Right atrium auricular region (tissue), 2 donors: ENCODE data around the gene MYO5B. TPM values are rescaled to one million over a fixed set of nuclear protein-coding genes. Genes with fewer than 3 reads are reported as not detected.

Experiments
- DNase-seq: peaks from one replicate; pipeline ENCODE4 v3.0.0-alpha.2; 2019; ENCODE audit warnings: low spot score
- H3K27ac ChIP-seq, 2 donors: fragments of 200-600 bp; sonication (generic); 1 replicate in 1 of 2; 2 replicates in 1 of 2; pipeline ENCODE4 v1.5.1; 2016 to 2019
- H3K27me3 ChIP-seq, 2 donors: fragments of 200-600 bp; sonication (generic); one replicate each; pipeline versions ENCODE4 v1.5.1 to v1.6.0; 2017 to 2019
- H3K36me3 ChIP-seq: fragments of 200-600 bp; sonication (generic); one replicate; pipeline ENCODE4 v1.5.1; 2016
- H3K4me1 ChIP-seq, 2 donors: fragments of 200-600 bp; sonication (generic); one replicate each; pipeline versions ENCODE4 v1.5.1 to v1.6.0; 2017 to 2019
- H3K4me3 ChIP-seq, 2 donors: fragments of 200-600 bp; sonication (generic); 1 replicate in 1 of 2; 2 replicates in 1 of 2; pipeline ENCODE4 v1.5.1; 2017 to 2019; ENCODE audit warnings: mild to moderate bottlenecking in 1 of 2, moderate library complexity in 1 of 2
- H3K9me3 ChIP-seq, 2 donors: fragments of 200-600 bp; sonication (generic); one replicate each; pipeline ENCODE4 v1.5.1; 2019
- total RNA-seq, 2 donors: library from RNA; depleted of rRNA; stranded (reverse); fragments of >200 nt; gene quantifications; one replicate each; pipeline ENCODE4 v1.1.0, GENCODE V29; 2016
- TF ChIP-seq, protein P1 (sequence below), 2 donors: fragments of 200-600 bp; sonication (generic); IDR thresholded peaks; one replicate each; pipeline ENCODE4 v1.5.1; 2019; ENCODE audit warnings: antibody characterized with exemption in 2 of 2

The MYO5B gene
- total RNA-seq, 2 donors from 2014 or later = 7.7 to 10.2 TPM

DNA sequence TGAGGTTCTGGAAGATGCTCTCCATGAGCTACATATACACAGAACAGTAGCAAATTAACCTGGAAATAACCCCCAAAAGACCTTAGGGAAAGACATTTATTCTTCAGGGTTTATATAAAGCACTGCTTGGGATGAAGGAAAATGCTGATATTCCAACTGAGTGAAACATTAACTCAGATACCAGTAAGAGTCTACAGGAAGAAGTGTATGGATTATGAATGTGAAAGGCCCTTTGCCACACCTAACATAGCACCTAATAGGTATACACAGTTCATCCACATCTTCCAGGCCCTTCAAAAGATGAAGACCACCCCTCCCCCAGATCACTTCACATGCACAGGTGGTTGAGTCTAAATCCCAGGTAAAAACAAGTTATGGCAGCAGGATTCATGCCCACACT is 50.4 kb downstream of the MYO5B start:
- Histone ChIP-seq H3K36me3 (no peaks in the 10 kb centered on the region), H3K27me3 (no peaks in the 10 kb centered on the region), H3K4me3 (no peak overlapping the region), H3K9me3 (no peaks in the 10 kb centered on the region), H3K4me1 (no peaks in the 10 kb centered on the region), H3K27ac (no peak overlapping the region)
- TF ChIP-seq, protein P1, sequence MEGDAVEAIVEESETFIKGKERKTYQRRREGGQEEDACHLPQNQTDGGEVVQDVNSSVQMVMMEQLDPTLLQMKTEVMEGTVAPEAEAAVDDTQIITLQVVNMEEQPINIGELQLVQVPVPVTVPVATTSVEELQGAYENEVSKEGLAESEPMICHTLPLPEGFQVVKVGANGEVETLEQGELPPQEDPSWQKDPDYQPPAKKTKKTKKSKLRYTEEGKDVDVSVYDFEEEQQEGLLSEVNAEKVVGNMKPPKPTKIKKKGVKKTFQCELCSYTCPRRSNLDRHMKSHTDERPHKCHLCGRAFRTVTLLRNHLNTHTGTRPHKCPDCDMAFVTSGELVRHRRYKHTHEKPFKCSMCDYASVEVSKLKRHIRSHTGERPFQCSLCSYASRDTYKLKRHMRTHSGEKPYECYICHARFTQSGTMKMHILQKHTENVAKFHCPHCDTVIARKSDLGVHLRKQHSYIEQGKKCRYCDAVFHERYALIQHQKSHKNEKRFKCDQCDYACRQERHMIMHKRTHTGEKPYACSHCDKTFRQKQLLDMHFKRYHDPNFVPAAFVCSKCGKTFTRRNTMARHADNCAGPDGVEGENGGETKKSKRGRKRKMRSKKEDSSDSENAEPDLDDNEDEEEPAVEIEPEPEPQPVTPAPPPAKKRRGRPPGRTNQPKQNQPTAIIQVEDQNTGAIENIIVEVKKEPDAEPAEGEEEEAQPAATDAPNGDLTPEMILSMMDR (IDR thresholded peaks at IDR 0.05) = no peak
- DNase-seq = no peak

DNA sequence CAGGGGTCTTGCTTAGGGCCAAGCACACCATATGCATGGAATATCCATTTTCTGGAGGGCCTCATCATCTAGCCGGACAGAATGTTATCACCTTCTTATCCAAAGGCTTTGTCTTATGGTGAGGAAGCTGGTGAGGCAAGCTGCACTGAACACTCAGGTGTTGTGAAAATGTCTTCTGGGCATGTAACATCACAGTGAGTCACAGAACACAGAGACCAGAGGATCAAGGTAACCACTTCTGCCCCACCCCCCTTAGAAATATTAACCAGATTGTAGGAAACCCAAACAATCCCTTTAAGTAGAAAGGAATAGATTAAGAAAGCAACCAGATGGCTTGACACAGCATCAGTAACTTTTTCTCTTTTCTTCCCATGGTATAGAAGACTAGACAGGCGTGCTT is 51.1 kb downstream of the MYO5B start:
- Histone ChIP-seq H3K9me3 (no peaks in the 10 kb centered on the region), H3K27me3 (no peaks in the 10 kb centered on the region), H3K4me3 (no peak overlapping the region), H3K4me1 (no peaks in the 10 kb centered on the region), H3K36me3 (no peaks in the 10 kb centered on the region), H3K27ac (no peak overlapping the region)
- TF ChIP-seq, protein P1 (IDR thresholded peaks at IDR 0.05) = no peak
- no peak for DNase-seq

DNA sequence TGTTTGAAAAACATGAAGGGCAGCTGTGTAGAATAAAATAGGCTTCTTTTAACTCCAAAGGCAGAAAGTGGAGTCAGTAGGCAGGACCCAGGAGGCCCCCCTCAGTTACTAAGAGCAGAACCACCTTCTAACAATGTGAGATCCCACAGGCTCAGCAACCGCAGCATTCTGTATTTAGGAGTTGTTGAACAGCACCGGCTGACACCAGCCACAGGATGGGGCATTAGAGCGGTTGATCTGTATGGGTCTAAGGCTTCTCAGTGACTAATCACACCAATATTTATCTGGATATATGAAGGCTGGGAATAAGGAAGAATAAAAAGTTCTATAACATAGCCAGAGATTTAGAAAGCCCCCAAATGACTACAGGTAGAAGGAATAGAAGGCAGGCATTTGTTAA is 51.7 kb downstream of the MYO5B start:
- no peaks in the 10 kb centered on the region for H3K9me3 ChIP-seq
- no peak overlapping the region for H3K4me3 ChIP-seq
- H3K27ac ChIP-seq = no peak overlapping the region
- no peaks in the 10 kb centered on the region for H3K36me3 ChIP-seq
- H3K27me3 ChIP-seq = no peaks in the 10 kb centered on the region
- DNase-seq = no peak
- no peaks in the 10 kb centered on the region for H3K4me1 ChIP-seq
- TF ChIP-seq, protein P1 (IDR thresholded peaks at IDR 0.05) = no peak

DNA sequence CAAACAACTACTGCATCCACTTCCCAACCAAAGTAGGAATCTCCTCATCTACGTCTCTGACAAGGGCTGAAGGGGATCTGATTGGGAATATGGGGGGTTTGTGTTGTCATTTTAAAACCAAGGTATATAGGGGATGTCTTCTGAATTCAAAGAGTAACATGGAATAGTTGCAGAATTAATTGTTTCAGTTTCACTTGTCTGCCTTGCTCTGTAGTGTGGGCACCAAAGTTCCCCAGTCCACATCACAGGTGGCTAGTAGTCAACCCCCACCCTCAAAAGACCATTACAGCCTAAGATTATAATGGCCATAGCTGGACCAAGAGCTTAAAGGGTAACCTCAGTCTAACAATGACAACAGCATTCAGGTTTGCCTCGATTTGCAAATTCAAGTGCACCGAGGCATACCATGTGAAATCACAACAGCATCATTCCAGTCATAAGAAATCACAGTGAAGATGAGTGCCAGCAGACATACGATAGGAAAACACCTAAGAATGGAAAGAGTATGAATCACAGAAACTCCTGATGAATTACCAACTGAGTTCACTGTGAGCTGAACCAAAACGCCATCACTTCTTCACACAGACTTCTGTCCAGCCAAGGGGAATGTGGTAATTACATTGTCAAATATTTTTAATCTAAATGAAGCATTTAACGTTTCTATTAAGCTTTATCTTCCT is 52.4 kb downstream of the MYO5B start:
- no peaks in the 10 kb centered on the region for H3K36me3 ChIP-seq
- no peaks in the 10 kb centered on the region for H3K4me1 ChIP-seq
- no peak overlapping the region for H3K4me3 ChIP-seq
- no peak overlapping the region for H3K27ac ChIP-seq
- no peaks in the 10 kb centered on the region for H3K27me3 ChIP-seq
- H3K9me3 ChIP-seq = no peaks in the 10 kb centered on the region
- DNase-seq = no peak
- TF ChIP-seq, protein P1 (IDR thresholded peaks at IDR 0.05) = no peak

DNA sequence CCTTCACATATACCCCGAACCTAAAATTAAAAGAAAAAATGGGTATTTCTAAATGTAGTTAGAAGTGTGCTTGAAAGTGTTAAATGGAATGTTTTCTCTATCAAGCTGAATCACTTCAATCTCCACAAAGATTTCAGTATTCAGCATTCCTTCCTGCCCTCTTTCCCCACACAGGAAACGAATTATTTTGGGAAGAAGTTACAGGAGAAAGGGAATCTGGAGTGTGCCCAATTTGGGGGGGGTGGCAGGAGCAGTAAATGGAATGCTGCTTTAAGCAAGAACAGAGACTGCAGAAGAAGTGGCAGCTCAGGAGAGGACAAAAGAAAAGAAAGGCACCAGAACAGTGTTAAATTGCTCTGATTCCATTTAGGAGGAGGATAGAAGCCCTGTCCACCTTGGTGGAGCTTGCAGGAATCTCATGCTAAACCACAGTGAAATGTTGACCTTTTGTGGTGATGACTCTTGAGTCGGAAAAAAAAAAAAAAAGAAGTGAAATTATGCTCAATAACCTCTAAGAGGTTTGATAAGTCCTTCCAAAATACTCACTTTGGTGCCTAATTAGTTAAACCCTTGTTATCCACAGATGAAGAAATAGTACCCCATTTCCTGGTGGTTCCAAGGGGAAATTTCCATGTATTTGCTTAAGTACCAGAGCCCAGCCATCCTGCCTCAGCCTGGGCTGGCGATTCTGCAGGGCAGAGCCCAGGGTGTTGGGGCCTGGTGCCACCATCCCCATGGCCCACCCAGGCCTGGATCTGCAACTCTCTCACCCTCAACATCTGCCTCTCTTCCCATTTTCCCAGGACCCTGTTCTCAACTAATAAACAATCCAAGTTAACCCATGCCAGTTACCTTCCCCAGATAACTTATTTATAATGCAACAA is 56.5 kb downstream of the MYO5B start:
- DNase-seq = no peak

More for the DNA sequence above, 56.5 kb downstream of the MYO5B start:
- TF ChIP-seq, protein P1 (IDR thresholded peaks at IDR 0.05) = no peak
- Histone ChIP-seq H3K27ac (no peak overlapping the region), H3K36me3 (no peaks in the 10 kb centered on the region), H3K4me3 (no peak overlapping the region), H3K4me1 (no peaks in the 10 kb centered on the region), H3K27me3 (no peaks in the 10 kb centered on the region), H3K9me3 (no peaks in the 10 kb centered on the region)
